MCF 10A (cell line): ENCODE data around the gene CD2AP. TPM values are rescaled to one million over a fixed set of nuclear protein-coding genes. Genes with fewer than 3 reads are reported as not detected.
A peak's percentile ranks its signal among the peaks of the same experiment; 100 is the strongest.

Experiments
- BruUV-seq: library from RNA; stranded (reverse); fragments of 400-500 nt; replicated peaks from 2 replicates; lab custom pipeline; 2021; lab: Mats Ljungman, UMichigan
- CTCF ChIA-PET: fragments of 300-600 bp; sonication (Branson Sonifier 250); formaldehyde crosslinking; extraction: SDS; loops from one replicate; lab custom pipeline; 2021; ENCODE audit warnings: antibody characterized with exemption, inconsistent platforms; lab: Yijun Ruan, JAX
- POLR2A ChIA-PET: fragments of 300-600, 350-650 bp; sonication (Branson Sonifier 250); formaldehyde crosslinking; extraction: SDS; loops from one replicate; lab custom pipeline; 2020; ENCODE audit warnings: antibody characterized with exemption, inconsistent platforms; lab: Yijun Ruan, JAX
- DNase-seq: peaks from one replicate; pipeline ENCODE4 v3.0.0-alpha.2; 2018; ENCODE audit not compliant: unreplicated experiment
- H3K27ac Mint-ChIP-seq: one replicate; pipeline ENCODE4 v1.8.0; 2022; ENCODE audit warnings: mild to moderate bottlenecking, low read depth, mixed read lengths; ENCODE audit not compliant: unreplicated experiment
- H3K27me3 Mint-ChIP-seq: one replicate; pipeline ENCODE4 v1.8.0; 2022; ENCODE audit warnings: mixed read lengths; ENCODE audit not compliant: insufficient read depth, unreplicated experiment
- H3K36me3 Mint-ChIP-seq: one replicate; pipeline ENCODE4 v1.8.0; 2022; ENCODE audit warnings: mild to moderate bottlenecking, moderate library complexity, mixed read lengths; ENCODE audit not compliant: insufficient read depth, unreplicated experiment
- H3K4me1 Mint-ChIP-seq: one replicate; pipeline ENCODE4 v1.8.0; 2022; ENCODE audit warnings: mixed read lengths; ENCODE audit not compliant: insufficient read depth, unreplicated experiment
- H3K4me3 Mint-ChIP-seq: one replicate; pipeline ENCODE4 v1.8.0; 2022; ENCODE audit warnings: mild to moderate bottlenecking, moderate library complexity, mixed read lengths; ENCODE audit not compliant: unreplicated experiment
- H3K9me3 Mint-ChIP-seq: one replicate; pipeline ENCODE4 v1.8.0; 2022; ENCODE audit warnings: mixed read lengths; ENCODE audit not compliant: unreplicated experiment
- intact Hi-C: fragments of 100-400 bp; cut with micrococcal nuclease; formaldehyde crosslinking; loops from 2 replicates; pipeline ENCODE4 v1.14.1; 2022
- total RNA-seq: library from RNA; stranded (reverse); gene quantifications from 2 replicates; pipeline ENCODE4 v1.2.3, GENCODE V29; 2022
- TF ChIP-seq, protein P1 (sequence below): fragments of 200-600 bp; IDR thresholded peaks from one replicate; pipeline ENCODE4 v1.8.0; 2022; ENCODE audit warnings: antibody characterized with exemption, mild to moderate bottlenecking; ENCODE audit not compliant: unreplicated experiment

Gene CD2AP
- total RNA-seq, 1 experiment from 2014 or later = 40.3 TPM

DNA sequence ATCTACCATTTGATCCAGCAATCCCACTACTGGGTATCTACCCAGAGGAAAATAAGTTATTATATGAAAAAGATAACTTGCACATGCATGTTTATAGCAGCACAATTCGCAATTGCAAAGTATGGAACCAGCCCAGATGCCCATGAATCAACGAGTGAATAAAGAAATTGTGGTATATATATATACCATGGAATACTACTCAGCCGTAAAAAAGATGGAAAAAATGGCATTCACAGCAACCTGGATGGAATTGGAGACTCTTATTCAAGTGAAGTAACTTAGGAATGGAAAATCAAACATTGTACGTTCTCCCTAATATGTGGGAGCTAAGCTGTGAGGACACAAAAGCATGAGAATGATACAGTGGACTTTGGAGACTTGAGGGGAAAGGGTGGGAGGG lies 120.8 kb downstream of the CD2AP start:
- Mint-ChIP-seq H3K27ac (no peak overlapping the region), H3K36me3 (peaks cover 38% of the 10 kb centered on the region), H3K4me3 (no peak overlapping the region), H3K4me1 (no peaks in the 10 kb centered on the region), H3K9me3 (no peaks in the 10 kb centered on the region), H3K27me3 (no peaks in the 10 kb centered on the region)
- BruUV-seq = no TSS peak
- POLR2A ChIA-PET = interaction anchor here (0.6 kb wide), 1 partner anchor 214 kb away, joined by 3 read pairs; no protein-coding TSS in a partner anchor
- intact Hi-C loops = no loop called here
- CTCF ChIA-PET = interaction anchor here (0.7 kb wide), 1 partner anchor 182 kb away, joined by 3 read pairs; no protein-coding TSS in a partner anchor
- no peak for DNase-seq
- TF ChIP-seq, protein P1, sequence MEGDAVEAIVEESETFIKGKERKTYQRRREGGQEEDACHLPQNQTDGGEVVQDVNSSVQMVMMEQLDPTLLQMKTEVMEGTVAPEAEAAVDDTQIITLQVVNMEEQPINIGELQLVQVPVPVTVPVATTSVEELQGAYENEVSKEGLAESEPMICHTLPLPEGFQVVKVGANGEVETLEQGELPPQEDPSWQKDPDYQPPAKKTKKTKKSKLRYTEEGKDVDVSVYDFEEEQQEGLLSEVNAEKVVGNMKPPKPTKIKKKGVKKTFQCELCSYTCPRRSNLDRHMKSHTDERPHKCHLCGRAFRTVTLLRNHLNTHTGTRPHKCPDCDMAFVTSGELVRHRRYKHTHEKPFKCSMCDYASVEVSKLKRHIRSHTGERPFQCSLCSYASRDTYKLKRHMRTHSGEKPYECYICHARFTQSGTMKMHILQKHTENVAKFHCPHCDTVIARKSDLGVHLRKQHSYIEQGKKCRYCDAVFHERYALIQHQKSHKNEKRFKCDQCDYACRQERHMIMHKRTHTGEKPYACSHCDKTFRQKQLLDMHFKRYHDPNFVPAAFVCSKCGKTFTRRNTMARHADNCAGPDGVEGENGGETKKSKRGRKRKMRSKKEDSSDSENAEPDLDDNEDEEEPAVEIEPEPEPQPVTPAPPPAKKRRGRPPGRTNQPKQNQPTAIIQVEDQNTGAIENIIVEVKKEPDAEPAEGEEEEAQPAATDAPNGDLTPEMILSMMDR = no peak

DNA sequence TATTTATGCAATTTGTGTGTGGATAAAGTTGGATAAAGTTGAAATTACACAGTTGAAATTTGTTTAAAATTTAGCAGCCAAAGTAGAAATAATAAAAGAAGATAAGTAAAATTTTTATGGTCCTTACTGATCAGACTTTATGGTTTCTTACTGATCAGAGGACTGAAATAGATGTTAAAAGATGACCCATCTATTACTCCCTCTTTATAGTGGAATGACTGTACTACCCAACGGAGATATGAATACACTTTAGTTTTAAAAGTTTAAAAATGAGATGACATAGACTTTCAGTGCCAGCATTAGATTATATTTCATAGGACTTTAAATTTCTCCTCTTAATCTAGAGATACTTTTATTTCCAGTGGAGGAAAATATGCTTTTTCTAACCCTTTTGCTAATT lies 121.9 kb downstream of the CD2AP start:
- H3K36me3 Mint-ChIP-seq = peaks cover 32% of the 10 kb centered on the region
- TF ChIP-seq, protein P1 = no peak
- H3K27me3 Mint-ChIP-seq = no peaks in the 10 kb centered on the region
- no TSS peak for BruUV-seq
- H3K27ac Mint-ChIP-seq = no peak overlapping the region
- H3K9me3 Mint-ChIP-seq = no peaks in the 10 kb centered on the region
- CTCF ChIA-PET = no interaction called here
- POLR2A ChIA-PET = interaction anchor here (1.1 kb wide), 1 partner anchor 18 kb away, joined by 3 read pairs; no protein-coding TSS in a partner anchor
- no peak overlapping the region for H3K4me3 Mint-ChIP-seq
- no peaks in the 10 kb centered on the region for H3K4me1 Mint-ChIP-seq
- intact Hi-C loops = no loop called here
- DNase-seq = no peak

DNA sequence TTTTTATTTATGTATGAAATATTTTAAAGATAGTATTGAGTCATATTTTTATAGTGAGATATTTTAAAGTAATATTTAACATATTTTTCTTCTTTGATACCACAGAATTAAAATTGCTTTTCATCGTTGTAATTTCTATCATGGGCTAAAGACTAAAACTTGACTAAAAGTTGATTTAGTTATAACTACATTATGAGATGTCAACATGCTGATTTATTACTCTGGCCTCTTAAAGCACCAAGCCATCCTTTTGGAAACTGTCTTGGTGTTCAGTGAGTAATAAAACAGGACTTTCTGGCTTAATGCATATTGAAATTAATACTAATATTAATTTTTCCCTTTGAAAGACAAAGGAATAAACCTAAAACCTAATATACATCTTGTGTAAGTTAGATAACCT lies 125.6 kb downstream of the CD2AP start:
- ChIA-PET POLR2A (interaction anchor here (1.3 kb wide), 1 partner anchor 11 kb away, joined by 4 read pairs; no protein-coding TSS in a partner anchor), CTCF (interaction anchor here (0.6 to 1.2 kb wide), 2 partner anchors 11 to 1480 kb away, joined by 4 to 6 read pairs; no protein-coding TSS in a partner anchor)
- Mint-ChIP-seq H3K27ac (no peak overlapping the region), H3K36me3 (peaks cover 25% of the 10 kb centered on the region), H3K4me1 (no peaks in the 10 kb centered on the region), H3K4me3 (no peak overlapping the region), H3K27me3 (no peaks in the 10 kb centered on the region), H3K9me3 (no peaks in the 10 kb centered on the region)
- TF ChIP-seq, protein P1 = no peak
- no TSS peak for BruUV-seq
- DNase-seq = no peak
- intact Hi-C loops = no loop called here

DNA sequence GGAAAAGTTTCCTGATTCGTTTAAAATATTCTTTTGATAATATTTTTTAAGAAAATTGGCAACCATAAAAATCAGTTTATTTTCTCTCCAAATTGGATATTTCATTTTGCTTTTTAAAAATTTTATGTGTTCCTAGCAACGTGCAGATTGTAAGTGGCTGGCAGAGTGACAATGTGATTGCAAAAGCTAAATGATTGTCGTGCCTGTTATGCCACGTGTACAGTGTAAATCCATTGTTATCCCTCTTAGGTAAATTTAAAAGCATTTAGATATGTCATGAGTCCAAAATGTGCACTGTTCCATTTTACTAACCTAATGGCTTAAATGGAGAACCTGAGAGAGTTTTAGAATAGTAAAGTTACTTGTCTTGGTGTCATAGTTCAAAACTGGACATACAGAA lies 126.4 kb downstream of the CD2AP start:
- ChIA-PET CTCF (no interaction called here), POLR2A (interaction anchor here (0.6 kb wide), 1 partner anchor 188 kb away, joined by 3 read pairs; no protein-coding TSS in a partner anchor)
- H3K27ac Mint-ChIP-seq = no peak overlapping the region
- TF ChIP-seq, protein P1 = no peak
- H3K36me3 Mint-ChIP-seq = peaks cover 28% of the 10 kb centered on the region
- BruUV-seq = no TSS peak
- no peaks in the 10 kb centered on the region for H3K4me1 Mint-ChIP-seq
- no peaks in the 10 kb centered on the region for H3K27me3 Mint-ChIP-seq
- H3K9me3 Mint-ChIP-seq = no peaks in the 10 kb centered on the region
- no peak overlapping the region for H3K4me3 Mint-ChIP-seq
- intact Hi-C loops = no loop called here
- DNase-seq = peak; percentile 45
